CD4-positive, alpha-beta T cell treated with Interleukin-15 for 1 hour (primary cell): ENCODE data around the gene SRSF2.
"Not testable (repeated sequence)": the region's sequence is repeated elsewhere in the genome, so short reads cannot be mapped to it uniquely, and the experiment has no call there.

ENCODE experiments used
- DNase-seq: peaks from one replicate; pipeline ENCODE4 v3.0.0-alpha.2; 2020

Gene SRSF2

GRCh38 chr17:76737082-76737675 is at the start of gene SRSF2:
Gene SRSF2, minus strand, starts transcription at chr17:76737331. Its CDS starts 171 bp downstream, at chr17:76737160.
- peak; percentile 99 for DNase-seq

GRCh38 chr17:76784926-76785325 is 47.8 kb upstream of the SRSF2 start:
- no peak for DNase-seq

- DNase-seq: no peak
Observed at GRCh38 chr17:76783146-76783545, 46.0 kb upstream of the SRSF2 start.

GRCh38 chr17:76781056-76781982 is 44.2 kb upstream of the SRSF2 start:
- no peak for DNase-seq

GRCh38 chr17:76775021-76775600 is 38.0 kb upstream of the SRSF2 start:
- no peak for DNase-seq

GRCh38 chr17:76772842-76773525 is 35.9 kb upstream of the SRSF2 start:
- DNase-seq: peak; percentile 65

- no peak for DNase-seq
Observed at GRCh38 chr17:76758570-76758969, 21.4 kb upstream of the SRSF2 start.

- DNase-seq: no peak
Observed at GRCh38 chr17:76757256-76757655, 20.1 kb upstream of the SRSF2 start.

- no peak for DNase-seq
Observed at GRCh38 chr17:76755285-76755684, 18.2 kb upstream of the SRSF2 start.

GRCh38 chr17:76753061-76753961 is 16.2 kb upstream of the SRSF2 start:
- peak; percentile 47 for DNase-seq

GRCh38 chr17:76752006-76752405 is 14.9 kb upstream of the SRSF2 start:
- DNase-seq: no peak

- no peak for DNase-seq
Observed at GRCh38 chr17:76751416-76751993, 14.4 kb upstream of the SRSF2 start.

- no peak for DNase-seq
Observed at GRCh38 chr17:76748657-76749056, 11.5 kb upstream of the SRSF2 start.

GRCh38 chr17:76747716-76748363 is 10.7 kb upstream of the SRSF2 start:
- DNase-seq: no peak

GRCh38 chr17:76745785-76746184 is 8.7 kb upstream of the SRSF2 start:
- not testable (repeated sequence) for DNase-seq

GRCh38 chr17:76744747-76745146 is 7.6 kb upstream of the SRSF2 start:
- DNase-seq: no peak

GRCh38 chr17:76742958-76743357 is 5.8 kb upstream of the SRSF2 start:
- DNase-seq: no peak

GRCh38 chr17:76740329-76741118 is 3.4 kb upstream of the SRSF2 start:
- no peak for DNase-seq

- not testable (repeated sequence) for DNase-seq
Observed at GRCh38 chr17:76739568-76740115, 2.5 kb upstream of the SRSF2 start.

- DNase-seq: no peak
Observed at GRCh38 chr17:76738468-76738850, 1.3 kb upstream of the SRSF2 start.
